K562 treated with DMSO at 1 percent for 12 hours (cell line): ENCODE data around the gene RNASE3. TPM values are rescaled to one million over a fixed set of nuclear protein-coding genes. Genes with fewer than 3 reads are reported as not detected.

Experiments
- total RNA-seq: library from RNA; unstranded; fragments of 300-600 nt; gene quantifications from 2 replicates; pipeline ENCODE4 v1.2.3, GENCODE V29; 2022; ENCODE audit not compliant: insufficient read depth

Gene RNASE3
- not detected in 2 replicates for total RNA-seq

DNA sequence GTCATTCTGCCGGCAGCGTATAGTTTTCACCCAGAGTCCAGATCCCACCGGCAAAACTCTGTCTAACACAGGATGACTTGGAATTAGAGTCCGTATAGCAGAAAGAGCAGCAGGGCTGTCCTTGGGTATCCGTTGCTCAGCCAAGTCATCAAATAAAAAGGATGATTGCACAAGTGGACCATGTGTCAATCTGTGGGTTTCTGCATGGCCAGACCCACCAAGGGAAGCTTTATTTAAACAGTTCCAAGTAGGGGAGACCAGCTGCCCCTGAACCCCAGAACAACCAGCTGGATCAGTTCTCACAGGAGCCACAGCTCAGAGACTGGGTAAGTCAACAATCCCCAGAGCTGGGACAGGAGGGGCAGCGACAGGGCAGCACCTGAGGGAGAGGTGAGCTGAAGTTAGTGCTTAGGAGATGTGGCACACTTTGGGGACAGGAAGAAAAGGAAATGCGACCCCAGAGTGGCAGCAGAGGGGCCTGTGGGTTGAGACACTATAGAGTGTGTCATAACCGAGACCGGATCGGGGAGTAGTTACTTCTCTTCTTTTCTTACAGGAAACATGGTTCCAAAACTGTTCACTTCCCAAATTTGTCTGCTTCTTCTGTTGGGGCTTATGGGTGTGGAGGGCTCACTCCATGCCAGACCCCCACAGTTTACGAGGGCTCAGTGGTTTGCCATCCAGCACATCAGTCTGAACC, at the start of gene RNASE3:
Gene RNASE3, plus strand, starts transcription at position 260 of the 700 bp plus-strand sequence. Its CDS starts 302 bp downstream, at position 562.

Other genes with a start within 250 kb of the RNASE3 start
- gene OR6S1, start 249.7 kb upstream of the RNASE3 start, total RNA-seq: not detected in 2 replicates
- gene RNASE4, start 206.8 kb upstream of the RNASE3 start, total RNA-seq: 1.2 and 1.3 TPM in 2 replicates
- gene ANG, start 202.6 kb upstream of the RNASE3 start, total RNA-seq: 4.3 TPM in 1 of 2 replicates, not detected in the other
- gene EDDM3A, start 145.5 kb upstream of the RNASE3 start, total RNA-seq: not detected in 2 replicates
- not detected in 2 replicates for gene EDDM3B, start 123.0 kb upstream of the RNASE3 start, total RNA-seq
- 0.78 TPM in 1 of 2 replicates, not detected in the other for gene RNASE6, start 110.1 kb upstream of the RNASE3 start, total RNA-seq
- 23.3 and 24.0 TPM in 2 replicates for gene RNASE1, start 88.5 kb upstream of the RNASE3 start, total RNA-seq
- gene RNASE2, start 64.1 kb downstream of the RNASE3 start, total RNA-seq: not detected in 2 replicates
- gene METTL17, start 98.6 kb downstream of the RNASE3 start, total RNA-seq: 48.4 and 84.8 TPM in 2 replicates
- 0.53 TPM in 1 of 2 replicates, not detected in the other for gene SLC39A2, start 107.9 kb downstream of the RNASE3 start, total RNA-seq
- 44.8 and 82.9 TPM in 2 replicates for gene NDRG2, start 133.7 kb downstream of the RNASE3 start, total RNA-seq
- gene TPPP2, start 138.8 kb downstream of the RNASE3 start, total RNA-seq: not detected in 2 replicates
- gene RNASE13, start 143.4 kb downstream of the RNASE3 start, total RNA-seq: not detected in 2 replicates
- gene RNASE7, start 151.0 kb downstream of the RNASE3 start, total RNA-seq: not detected in 2 replicates
- not detected in 2 replicates for gene RNASE8, start 166.4 kb downstream of the RNASE3 start, total RNA-seq
- gene ARHGEF40, start 178.9 kb downstream of the RNASE3 start, total RNA-seq: 5.1 and 8.3 TPM in 2 replicates
- gene ZNF219, start 207.3 kb downstream of the RNASE3 start, total RNA-seq: 12.6 and 13.9 TPM in 2 replicates
- not detected in 2 replicates for gene TMEM253, start 209.7 kb downstream of the RNASE3 start, total RNA-seq